ENCODE data around the gene TM2D3.

Gene TM2D3

GRCh38 chr15:101623367-101624304 is 28.5 kb downstream of the TM2D3 start:
- no peak for DNase-seq (ENCODE audit: low read depth in 2 of 2)

- DNase-seq (ENCODE audit: low read depth in 2 of 2), result no peak
Observed at GRCh38 chr15:101621961-101622360, 30.2 kb downstream of the TM2D3 start.

- no peak for DNase-seq (ENCODE audit: low read depth in 2 of 2)
Observed at GRCh38 chr15:101620671-101621070, 31.5 kb downstream of the TM2D3 start.

- no peak for DNase-seq (ENCODE audit: low read depth in 2 of 2)
Observed at GRCh38 chr15:101619615-101619865, 32.6 kb downstream of the TM2D3 start.

- no peak for DNase-seq (ENCODE audit: low read depth in 2 of 2)
Observed at GRCh38 chr15:101618851-101619614, 33.1 kb downstream of the TM2D3 start.

GRCh38 chr15:101618076-101618475 is 34.1 kb downstream of the TM2D3 start:
- no peak for DNase-seq (ENCODE audit: low read depth in 2 of 2)

- no peak for DNase-seq (ENCODE audit: low read depth in 2 of 2)
Observed at GRCh38 chr15:101617390-101617965, 34.7 kb downstream of the TM2D3 start.

GRCh38 chr15:101615986-101616848 is 36.0 kb downstream of the TM2D3 start:
- DNase-seq (ENCODE audit: low read depth in 2 of 2), result no peak

GRCh38 chr15:101615414-101615985 is 36.7 kb downstream of the TM2D3 start:
- DNase-seq (ENCODE audit: low read depth in 2 of 2), result no peak

GRCh38 chr15:101614761-101615160 is 37.4 kb downstream of the TM2D3 start:
- no peak for DNase-seq (ENCODE audit: low read depth in 2 of 2)

GRCh38 chr15:101614001-101614585 is 38.1 kb downstream of the TM2D3 start:
- DNase-seq (ENCODE audit: low read depth in 2 of 2), result no peak

- DNase-seq (ENCODE audit: low read depth in 2 of 2), result no peak
Observed at GRCh38 chr15:101613130-101614000, 38.8 kb downstream of the TM2D3 start.

GRCh38 chr15:101612676-101613075 is 39.5 kb downstream of the TM2D3 start:
- no peak for DNase-seq (ENCODE audit: low read depth in 2 of 2)

GRCh38 chr15:101611580-101612299 is 40.4 kb downstream of the TM2D3 start:
- DNase-seq (ENCODE audit: low read depth in 2 of 2), result no peak

- DNase-seq (ENCODE audit: low read depth in 2 of 2), result no peak
Observed at GRCh38 chr15:101611007-101611406, 41.2 kb downstream of the TM2D3 start.

- no peak for DNase-seq (ENCODE audit: low read depth in 2 of 2)
Observed at GRCh38 chr15:101610611-101611000, 41.6 kb downstream of the TM2D3 start.

- DNase-seq (ENCODE audit: low read depth in 2 of 2), result no peak
Observed at GRCh38 chr15:101609742-101610610, 42.2 kb downstream of the TM2D3 start.

- DNase-seq (ENCODE audit: low read depth in 2 of 2), result no peak
Observed at GRCh38 chr15:101608201-101608600, 44.0 kb downstream of the TM2D3 start.

Measured in stimulated activated CD8-positive, alpha-beta memory T cell treated with anti-CD3 and anti-CD28 coated beads, Interleukin-2, amount 100 ng/mL, for 1 hour (primary cell).